ENCODE measurements around the gene CFD. TPM values are rescaled to one million over a fixed set of nuclear protein-coding genes. Genes with fewer than 3 reads are reported as not detected.

CFD gene
- total RNA-seq, 2 experiments from 2014 or later, result 0.35 TPM; not detected in 1

DNA sequence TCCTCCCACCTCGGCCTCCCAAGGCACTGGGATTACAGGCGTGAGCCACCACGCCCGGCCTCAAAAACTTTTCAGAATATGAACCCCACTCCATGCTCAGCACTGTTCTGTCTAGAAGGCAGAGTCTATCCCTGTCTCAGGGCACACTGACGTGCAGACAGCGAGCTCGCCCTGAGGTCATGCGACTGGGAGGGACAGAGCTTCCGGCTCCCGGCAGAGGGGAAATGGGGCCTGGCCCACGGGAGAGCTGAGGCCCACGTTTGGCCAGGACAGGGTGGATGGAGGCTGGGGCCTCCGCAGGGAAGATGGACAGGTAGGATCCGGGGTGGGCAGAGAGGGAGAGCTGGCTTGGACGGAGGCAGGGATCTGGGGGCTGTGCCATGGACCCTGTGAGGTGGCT, 34.6 kb upstream of the CFD start:
- TF ChIP-seq EZH2phosphoT487 (IDR thresholded peaks at IDR 0.05; ENCODE audit: borderline replicate concordance, low read depth, low read length), result no peak
- TF ChIP-seq, protein P1, sequence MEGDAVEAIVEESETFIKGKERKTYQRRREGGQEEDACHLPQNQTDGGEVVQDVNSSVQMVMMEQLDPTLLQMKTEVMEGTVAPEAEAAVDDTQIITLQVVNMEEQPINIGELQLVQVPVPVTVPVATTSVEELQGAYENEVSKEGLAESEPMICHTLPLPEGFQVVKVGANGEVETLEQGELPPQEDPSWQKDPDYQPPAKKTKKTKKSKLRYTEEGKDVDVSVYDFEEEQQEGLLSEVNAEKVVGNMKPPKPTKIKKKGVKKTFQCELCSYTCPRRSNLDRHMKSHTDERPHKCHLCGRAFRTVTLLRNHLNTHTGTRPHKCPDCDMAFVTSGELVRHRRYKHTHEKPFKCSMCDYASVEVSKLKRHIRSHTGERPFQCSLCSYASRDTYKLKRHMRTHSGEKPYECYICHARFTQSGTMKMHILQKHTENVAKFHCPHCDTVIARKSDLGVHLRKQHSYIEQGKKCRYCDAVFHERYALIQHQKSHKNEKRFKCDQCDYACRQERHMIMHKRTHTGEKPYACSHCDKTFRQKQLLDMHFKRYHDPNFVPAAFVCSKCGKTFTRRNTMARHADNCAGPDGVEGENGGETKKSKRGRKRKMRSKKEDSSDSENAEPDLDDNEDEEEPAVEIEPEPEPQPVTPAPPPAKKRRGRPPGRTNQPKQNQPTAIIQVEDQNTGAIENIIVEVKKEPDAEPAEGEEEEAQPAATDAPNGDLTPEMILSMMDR (conservative IDR thresholded peaks at IDR 0.05; ENCODE audit: low read length), result no peak
- H3K36me3 ChIP-seq (ENCODE audit: insufficient read depth, low read length), result no peaks in the 10 kb centered on the region
- no peaks in the 10 kb centered on the region for H3K79me2 ChIP-seq (ENCODE audit: insufficient read depth, low read depth, low read length)
- no peaks in the 10 kb centered on the region for H3K9me3 ChIP-seq (ENCODE audit: low read length)
- intact Hi-C loops (cut with micrococcal nuclease; ENCODE audit: unreplicated experiment), result no loop called here
- no peak overlapping the region for H3K27ac ChIP-seq (ENCODE audit: low read depth, low read length, poor library complexity, severe bottlenecking)
- no TSS peak for BruUV-seq (replicated peaks)
- no peak overlapping the region for H2AFZ ChIP-seq (ENCODE audit: low read length)
- H4K20me1 ChIP-seq (ENCODE audit: insufficient read depth, low read length), result no peaks in the 10 kb centered on the region
- no peaks in the 10 kb centered on the region for H3K9me2 ChIP-seq (ENCODE audit: insufficient read depth, low read length)
- no peaks in the 10 kb centered on the region for H3K4me1 ChIP-seq (ENCODE audit: insufficient read depth, low read length, poor library complexity, severe bottlenecking)
- H3K4me3 ChIP-seq (ENCODE audit: low read depth, low read length, poor library complexity, severe bottlenecking), result no peak overlapping the region
- ChIA-PET CTCF (ENCODE audit: unreplicated experiment) (no interaction called here), POLR2A (no interaction called here)
- DNase-seq (ENCODE audit: low spot score), result no peak
- no peak overlapping the region for H3K4me2 ChIP-seq (ENCODE audit: low read length)

DNA sequence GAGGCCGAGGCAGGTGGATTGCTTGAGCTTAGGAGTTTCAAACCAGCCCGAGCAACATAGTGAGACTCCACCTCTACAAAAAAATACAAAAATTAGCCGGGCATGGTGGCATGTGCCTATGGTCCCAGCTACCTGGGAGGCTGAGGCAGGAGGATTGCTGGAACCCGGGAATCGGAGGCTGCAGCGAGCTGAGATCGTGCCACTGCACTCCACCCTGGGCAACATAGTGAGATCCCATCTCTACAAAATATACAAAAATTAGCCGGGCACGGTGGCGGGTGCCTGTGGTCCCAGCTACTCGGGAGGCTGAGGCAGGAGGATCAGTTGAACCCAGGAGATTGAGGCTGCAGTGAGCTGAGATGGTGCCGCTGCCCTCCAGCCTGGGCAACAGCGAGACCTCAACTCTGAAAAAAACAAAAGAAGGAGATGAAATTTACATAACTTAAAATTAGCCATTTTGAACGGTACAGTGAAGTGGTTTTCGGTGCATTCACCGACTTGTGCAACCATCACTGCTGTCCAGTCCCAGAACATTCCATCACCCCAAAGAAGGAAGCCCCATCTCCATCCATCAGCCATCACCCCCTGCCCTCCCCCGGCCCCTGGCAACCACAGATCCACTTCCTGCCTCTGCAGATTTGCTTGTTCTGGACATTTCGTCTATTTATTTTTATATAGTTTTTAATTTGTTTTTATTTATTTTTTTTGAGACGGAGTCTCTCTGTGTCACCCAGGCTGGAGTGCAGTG, 33.4 kb upstream of the CFD start:
- Histone ChIP-seq H3K79me2 (ENCODE audit: insufficient read depth, low read depth, low read length) (no peaks in the 10 kb centered on the region), H3K9me2 (ENCODE audit: insufficient read depth, low read length) (no peaks in the 10 kb centered on the region), H3K27ac (ENCODE audit: low read depth, low read length, poor library complexity, severe bottlenecking) (no peak overlapping the region), H3K36me3 (ENCODE audit: insufficient read depth, low read length) (no peaks in the 10 kb centered on the region), H3K4me3 (ENCODE audit: low read depth, low read length, poor library complexity, severe bottlenecking) (no peak overlapping the region), H4K20me1 (ENCODE audit: insufficient read depth, low read length) (no peaks in the 10 kb centered on the region), H3K4me2 (ENCODE audit: low read length) (no peak overlapping the region), H3K9me3 (ENCODE audit: low read length) (no peaks in the 10 kb centered on the region), H2AFZ (ENCODE audit: low read length) (no peak overlapping the region), H3K4me1 (ENCODE audit: insufficient read depth, low read length, poor library complexity, severe bottlenecking) (no peaks in the 10 kb centered on the region)
- BruUV-seq (replicated peaks), result no TSS peak
- intact Hi-C loops (cut with micrococcal nuclease; ENCODE audit: unreplicated experiment), result no loop called here
- TF ChIP-seq, protein P1 (conservative IDR thresholded peaks at IDR 0.05; ENCODE audit: low read length), result no peak
- no peak for TF ChIP-seq EZH2phosphoT487 (IDR thresholded peaks at IDR 0.05; ENCODE audit: borderline replicate concordance, low read depth, low read length)
- ChIA-PET CTCF (ENCODE audit: unreplicated experiment) (no interaction called here), POLR2A (no interaction called here)
- no peak for DNase-seq (ENCODE audit: low spot score)

DNA sequence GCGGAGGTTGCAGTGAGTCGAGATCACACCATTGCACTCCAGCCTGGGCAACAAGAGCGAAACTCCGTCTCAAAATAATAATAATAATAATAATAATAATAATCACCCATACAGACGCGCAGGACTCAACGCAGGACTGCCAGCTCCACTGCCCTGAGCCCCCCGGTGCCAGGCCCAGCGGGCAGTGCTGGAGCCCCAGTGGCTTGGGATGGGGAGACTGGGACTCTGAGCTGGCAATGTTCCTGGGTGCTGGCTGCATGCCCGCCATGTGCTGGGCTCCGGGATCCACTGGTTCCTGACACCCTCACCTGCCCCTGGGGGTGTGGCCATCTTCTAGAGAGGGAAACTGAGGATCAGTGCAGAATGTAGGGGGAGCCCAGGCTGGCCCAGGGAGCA, 32.2 kb upstream of the CFD start:
- no peaks in the 10 kb centered on the region for H3K9me3 ChIP-seq (ENCODE audit: low read length)
- no peak overlapping the region for H3K4me3 ChIP-seq (ENCODE audit: low read depth, low read length, poor library complexity, severe bottlenecking)
- no peak overlapping the region for H2AFZ ChIP-seq (ENCODE audit: low read length)
- H3K36me3 ChIP-seq (ENCODE audit: insufficient read depth, low read length), result no peaks in the 10 kb centered on the region
- CTCF ChIA-PET (ENCODE audit: unreplicated experiment), result no interaction called here
- no peak overlapping the region for H3K27ac ChIP-seq (ENCODE audit: low read depth, low read length, poor library complexity, severe bottlenecking)
- no peak for TF ChIP-seq EZH2phosphoT487 (IDR thresholded peaks at IDR 0.05; ENCODE audit: borderline replicate concordance, low read depth, low read length)
- TF ChIP-seq, protein P1 (conservative IDR thresholded peaks at IDR 0.05; ENCODE audit: low read length), result no peak
- no TSS peak for BruUV-seq (replicated peaks)
- no peak overlapping the region for H3K4me2 ChIP-seq (ENCODE audit: low read length)
- no peak for DNase-seq (ENCODE audit: low spot score)
- no peaks in the 10 kb centered on the region for H3K79me2 ChIP-seq (ENCODE audit: insufficient read depth, low read depth, low read length)
- H3K9me2 ChIP-seq (ENCODE audit: insufficient read depth, low read length), result no peaks in the 10 kb centered on the region
- intact Hi-C loops (cut with micrococcal nuclease; ENCODE audit: unreplicated experiment), result no loop called here
- no peaks in the 10 kb centered on the region for H4K20me1 ChIP-seq (ENCODE audit: insufficient read depth, low read length)
- H3K4me1 ChIP-seq (ENCODE audit: insufficient read depth, low read length, poor library complexity, severe bottlenecking), result no peaks in the 10 kb centered on the region
- POLR2A ChIA-PET, result no interaction called here
